Measurements from ENCODE around the gene ZCCHC14. TPM values are rescaled to one million over a fixed set of nuclear protein-coding genes. Genes with fewer than 3 reads are reported as not detected.

The ZCCHC14 gene
- total and polyA plus RNA-seq, 2 of the 8 experiments (the other 6 are each of a cell fraction or from before 2014, with no cell fraction given) = 8.2 to 28.2 TPM

DNA sequence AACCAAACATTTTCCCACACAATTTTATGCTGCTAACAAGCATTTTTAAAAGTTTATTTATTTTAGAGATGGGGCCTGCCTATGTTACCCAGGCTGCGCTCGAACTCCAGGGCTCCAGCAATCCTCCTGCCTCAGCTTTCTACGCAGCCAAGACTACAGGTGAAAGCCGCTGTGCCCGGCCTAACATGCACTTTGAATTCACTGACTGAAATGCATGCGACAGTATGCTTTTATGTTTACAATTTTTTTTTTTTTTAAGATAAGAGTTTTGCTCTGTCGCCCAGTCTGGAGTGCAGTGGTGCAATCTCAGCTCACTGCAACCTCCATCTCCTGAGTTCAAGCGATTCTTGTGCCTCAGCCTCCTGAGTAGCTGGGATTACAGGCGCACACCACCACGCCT lies 52.9 kb downstream of the ZCCHC14 start:
- H3K18ac ChIP-seq (ENCODE audit: extremely low read depth, low read length) = no peak overlapping the region
- H4K5ac ChIP-seq (ENCODE audit: insufficient read length, low read depth, low read length) = no peak overlapping the region
- ChIA-PET POLR2A (ENCODE audit: partially characterized antibody) (interaction anchor here (0.6 kb wide), 1 partner anchor 894 kb away, joined by 3 read pairs; no protein-coding TSS in a partner anchor), CTCF (ENCODE audit: partially characterized antibody) (interaction anchor here (1.9 kb wide), 1 partner anchor 13 kb away, joined by 7 read pairs; no protein-coding TSS in a partner anchor)
- no peak overlapping the region for H2BK120ac ChIP-seq (replicated peaks; ENCODE audit: low read depth, low read length)
- no peak overlapping the region for H3K4ac ChIP-seq (replicated peaks; ENCODE audit: insufficient read length, low read depth, low read length)
- FAIRE-seq (no peak), DNase-seq (ENCODE audit: low read depth in 1 of 2, low spot score in 2 of 2) (no peak)
- no peak overlapping the region for H3K14ac ChIP-seq (ENCODE audit: insufficient read length)
- no peak overlapping the region for H3K4me3 ChIP-seq (ENCODE audit: extremely low read depth in 1 of 4, insufficient read depth in 2 of 4, low read depth in 3 of 4, low read length in 4 of 4)
- H3K4me2 ChIP-seq (ENCODE audit: insufficient read depth in 1 of 2, low read depth in 2 of 2, low read length in 2 of 2) = no peak overlapping the region
- no peaks in the 10 kb centered on the region for H3K23me2 ChIP-seq (ENCODE audit: low read depth, low read length)
- H3K23ac ChIP-seq (ENCODE audit: insufficient read length) = no peak overlapping the region
- no peak overlapping the region for H2BK5ac ChIP-seq (ENCODE audit: low read depth, low read length)
- H2BK12ac ChIP-seq (ENCODE audit: low read depth, low read length) = no peak overlapping the region
- no peak overlapping the region for H4K91ac ChIP-seq (replicated peaks; ENCODE audit: insufficient read length, low read length)
- peaks cover 3 to 4% of the 10 kb centered on the region in 2 experiments for H4K20me1 ChIP-seq (replicated peaks in 1 of 2; ENCODE audit: control insufficient read depth in 1 of 2, insufficient read depth in 2 of 2, low read length in 2 of 2)
- peaks cover 0 to 9% (median 5%) of the 10 kb centered on the region in 4 experiments; a peak in 4 of 8 replicates for H3K36me3 ChIP-seq (ENCODE audit: control insufficient read depth in 2 of 4, insufficient read depth in 4 of 4, low read length in 3 of 4)
- H3K9me3 ChIP-seq (ENCODE audit: insufficient read depth in 2 of 2, low read depth in 1 of 2, low read length in 1 of 2) = peaks cover 3% of the 10 kb centered on the region in 2 experiments; a peak in 2 of 4 replicates
- no peaks in the 10 kb centered on the region for H3K27me3 ChIP-seq (replicated peaks in 1 of 4; ENCODE audit: control insufficient read depth in 3 of 4, extremely low read depth in 1 of 4, insufficient read depth in 3 of 4, low read length in 3 of 4)
- H4K8ac ChIP-seq (ENCODE audit: extremely low read depth, insufficient read depth, low read length) = no peak overlapping the region
- H3K56ac ChIP-seq (replicated peaks; ENCODE audit: insufficient read length, low read depth, low read length) = no peak overlapping the region
- H2BK20ac ChIP-seq (ENCODE audit: low read length) = no peak overlapping the region
- no peak overlapping the region for H2AK5ac ChIP-seq (ENCODE audit: low read depth, low read length)
- H3K4me1 ChIP-seq (replicated peaks in 1 of 4; ENCODE audit: control insufficient read depth in 3 of 4, insufficient read depth in 4 of 4, low read length in 3 of 4) = peaks cover 0 to 9% (median under 1%) of the 10 kb centered on the region in 4 experiments; a peak in 5 of 7 replicates
- H3K9ac ChIP-seq (replicated peaks in 1 of 4; ENCODE audit: extremely low read depth in 1 of 4, low read depth in 3 of 4, low read length in 3 of 4) = no peak overlapping the region
- no peak overlapping the region for H3K27ac ChIP-seq (ENCODE audit: low read depth, low read length)
- no peaks in the 10 kb centered on the region; a peak in 1 of 4 replicates for H3K79me2 ChIP-seq (ENCODE audit: control insufficient read depth in 1 of 2, insufficient read depth in 2 of 2, low read length in 2 of 2)
- H3K79me1 ChIP-seq (ENCODE audit: low read depth, low read length) = peaks cover 3% of the 10 kb centered on the region; the same call in 1 of the 2 replicates
- WGBS, 2 experiments (ENCODE audit: extremely low coverage in 1 of 2, insufficient coverage in 1 of 2, insufficient read length in 1 of 2, insufficient replicate concordance in 2 of 2, low coverage in 1 of 2, low lambda C conversion rate in 2 of 2, missing lambda C conversion rate in 1 of 2) = 93% methylated on average over 10 of the region's 10 CpGs; no CpG with 5 or more reads in 1 of the 2 experiments
- no peak overlapping the region for H2BK15ac ChIP-seq (ENCODE audit: low read length)
- no peak overlapping the region for H2AFZ ChIP-seq (ENCODE audit: low read length)
- TF ChIP-seq EGR1 (IDR thresholded peaks at IDR 0.05; ENCODE audit: borderline replicate concordance, low read depth, low read length) (no peak), POLR2AphosphoS5 (IDR thresholded peaks at IDR 0.05; ENCODE audit: low read depth, low read length) (no peak), NRF1 (IDR thresholded peaks at IDR 0.05; ENCODE audit: low read depth, low read length) (no peak), SP1 (IDR thresholded peaks at IDR 0.05; ENCODE audit: low read depth, low read length) (no peak), RNF2 (IDR thresholded peaks at IDR 0.05; ENCODE audit: borderline replicate concordance, low read depth, low read length, missing control alignments, poor library complexity, severe bottlenecking) (no peak), RBBP5 (IDR thresholded peaks at IDR 0.05; ENCODE audit: borderline replicate concordance, low read depth, low read length) (no peak), MAFK (IDR thresholded peaks at IDR 0.05; ENCODE audit: low read depth, low read length) (no peak), ZNF274 (IDR thresholded peaks at IDR 0.05; ENCODE audit: borderline replicate concordance, extremely low read depth, low read length) (no peak), FOSL1 (IDR thresholded peaks at IDR 0.05; ENCODE audit: insufficient read depth, low read depth, low read length) (no peak)
- TF ChIP-seq, protein P1, sequence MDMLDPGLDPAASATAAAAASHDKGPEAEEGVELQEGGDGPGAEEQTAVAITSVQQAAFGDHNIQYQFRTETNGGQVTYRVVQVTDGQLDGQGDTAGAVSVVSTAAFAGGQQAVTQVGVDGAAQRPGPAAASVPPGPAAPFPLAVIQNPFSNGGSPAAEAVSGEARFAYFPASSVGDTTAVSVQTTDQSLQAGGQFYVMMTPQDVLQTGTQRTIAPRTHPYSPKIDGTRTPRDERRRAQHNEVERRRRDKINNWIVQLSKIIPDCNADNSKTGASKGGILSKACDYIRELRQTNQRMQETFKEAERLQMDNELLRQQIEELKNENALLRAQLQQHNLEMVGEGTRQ (IDR thresholded peaks at IDR 0.05; ENCODE audit: low read length) = no peak
